ENCODE measurements around the gene TSHZ2. TPM values are rescaled to one million over a fixed set of nuclear protein-coding genes. Genes with fewer than 3 reads are reported as not detected.
A peak's percentile ranks its signal among the peaks of the same experiment; 100 is the strongest.

The TSHZ2 gene
- total and polyA plus RNA-seq, 9 of the 15 experiments (the other 6 are each of a cell fraction or from before 2014, with no cell fraction given), result 0.03 to 0.20 (median 0.05) TPM; not detected in 4

GRCh38 chr20:53331151-53331973 lies 359.2 kb downstream of the TSHZ2 start (continued):
- peak; percentile 37 for TF ChIP-seq TAF1 (IDR thresholded peaks at IDR 0.05; ENCODE audit: control insufficient read depth, extremely low read depth, insufficient read depth, low read length, severe bottlenecking)
- peak; percentile 61 for TF ChIP-seq NEUROD1 (IDR thresholded peaks at IDR 0.05; ENCODE audit: borderline replicate concordance, low read depth, low read length, partially characterized antibody)
- 0 out of 2 replicates have a peak, but pooled peaks have one; percentile 16 for TF ChIP-seq MEF2A (IDR thresholded peaks at IDR 0.05; ENCODE audit: control insufficient read depth, low read depth, low read length)
- TF ChIP-seq SMARCE1 (IDR thresholded peaks at IDR 0.05), result peak; percentile 98
- TF ChIP-seq ZNF395 (CRISPR knock-in tag; IDR thresholded peaks at IDR 0.05), result peak; percentile 85
- TF ChIP-seq MBD2 (IDR thresholded peaks at IDR 0.05; ENCODE audit: borderline replicate concordance, low read depth), result 0 out of 2 replicates have a peak, but pooled peaks have one; percentile 47
- TF ChIP-seq ELF2 (CRISPR knock-in tag; IDR thresholded peaks at IDR 0.05), result no peak
- peak; percentile 99 for TF ChIP-seq L3MBTL2 (IDR thresholded peaks at IDR 0.05)
- TF ChIP-seq ZNF133 (CRISPR knock-in tag; IDR thresholded peaks at IDR 0.05), result no peak
- TF ChIP-seq NBN (IDR thresholded peaks at IDR 0.05; ENCODE audit: low read depth), result peak; percentile 20; the same call in 1 of the 2 replicates
- TF ChIP-seq ZBTB7A (IDR thresholded peaks at IDR 0.05; ENCODE audit: borderline replicate concordance, control insufficient read depth, low read depth, low read length), result peak; percentile 77; the same call in 1 of the 2 replicates
- TF ChIP-seq PBX2 (CRISPR knock-in tag; IDR thresholded peaks at IDR 0.05; ENCODE audit: low read depth), result no peak
- peak; percentile 68 for TF ChIP-seq PBX2 (tag; conservative IDR thresholded peaks at IDR 0.05; ENCODE audit: low read depth)
- TF ChIP-seq KDM1A (IDR thresholded peaks at IDR 0.05), result peak in 1 of 2 experiments; percentile 38; a peak in 1 of 4 replicates
- TF ChIP-seq KLF16 (IDR thresholded peaks at IDR 0.05), result peak; percentile 44; the same call in 1 of the 2 replicates
- peak; percentile 99 for TF ChIP-seq JUND (IDR thresholded peaks at IDR 0.05; ENCODE audit: borderline replicate concordance, low read depth, low read length)
- TF ChIP-seq JUND (tag; IDR thresholded peaks at IDR 0.05; ENCODE audit: borderline replicate concordance, low read depth, low read length), result peak; percentile 98; the same call in 2 of the 3 replicates
- TF ChIP-seq AFF1 (IDR thresholded peaks at IDR 0.05; ENCODE audit: low read depth in 1 of 2, partially characterized antibody in 2 of 2), result peak; percentile 44 to 64
- peak; percentile 64; the same call in 1 of the 2 replicates for TF ChIP-seq SUPT5H (IDR thresholded peaks at IDR 0.05)
